NAMALWA (cell line): ENCODE measurements around the gene PRRC2A.

Experiments
- DNase-seq: peaks from one replicate; pipeline ENCODE4 v3.0.0-alpha.2; 2015; ENCODE audit warnings: low spot score

The PRRC2A gene

GRCh38 chr6:31620586-31621319, at the start of gene PRRC2A:
PRRC2A (plus strand) TSS chr6:31620715; CDS start chr6:31622790, 2,075 bp downstream.
- peak; percentile 99 for DNase-seq

GRCh38 chr6:31572041-31572911, 48.2 kb upstream of the PRRC2A start, which contains the start of gene LTA:
LTA (plus strand) TSS chr6:31572289; CDS start chr6:31572743, 454 bp downstream.
- peak; percentile 66 for DNase-seq

GRCh38 chr6:31573239-31574105, 47.0 kb upstream of the PRRC2A start:
- DNase-seq: no peak

- DNase-seq: no peak
These were observed 46.1 kb upstream of the PRRC2A start for GRCh38 chr6:31574106-31575061.

- peak; percentile 63 for DNase-seq
These were observed 45.1 kb upstream of the PRRC2A start, which contains the start of gene TNF for GRCh38 chr6:31575335-31575901. TNF (plus strand) TSS chr6:31575565; CDS start chr6:31575742, 177 bp downstream.

GRCh38 chr6:31575952-31576685, 44.4 kb upstream of the PRRC2A start:
- DNase-seq: peak; percentile 58

- DNase-seq: no peak
These were observed 43.5 kb upstream of the PRRC2A start for GRCh38 chr6:31576897-31577578.

GRCh38 chr6:31577579-31577966, 42.9 kb upstream of the PRRC2A start:
- no peak for DNase-seq

- DNase-seq: no peak
These were observed 42.1 kb upstream of the PRRC2A start for GRCh38 chr6:31578184-31579118.

GRCh38 chr6:31579119-31579505, 41.4 kb upstream of the PRRC2A start:
- no peak for DNase-seq

- no peak for DNase-seq
These were observed 40.7 kb upstream of the PRRC2A start for GRCh38 chr6:31579546-31580437.

GRCh38 chr6:31580438-31580740, 40.1 kb upstream of the PRRC2A start:
- DNase-seq: no peak

- peak; percentile 84 for DNase-seq
These were observed 39.6 kb upstream of the PRRC2A start for GRCh38 chr6:31580807-31581433.

GRCh38 chr6:31581434-31582229, 38.9 kb upstream of the PRRC2A start:
- DNase-seq: peak; percentile 34

GRCh38 chr6:31582230-31582643, 38.3 kb upstream of the PRRC2A start, which contains the start of gene LTB:
LTB (minus strand) TSS chr6:31582424; CDS start chr6:31582417, 7 bp downstream.
- DNase-seq: peak; percentile 65

GRCh38 chr6:31585491-31585890, 35.0 kb upstream of the PRRC2A start:
- DNase-seq: peak; percentile 71
